NT2/D1 (cell line): ENCODE results near the gene RPL12.

Source experiments
- SUZ12 ChIP-seq: IDR thresholded peaks from 2 replicates; pipeline ENCODE4 v1.6.1; 2011; ENCODE audit not compliant: insufficient read length, insufficient read depth; ENCODE audit errors: extremely low read depth
- YY1 ChIP-seq: IDR thresholded peaks from 2 replicates; pipeline ENCODE4 v1.6.1; 2011; ENCODE audit not compliant: insufficient read length, insufficient read depth
- ZNF274 ChIP-seq: IDR thresholded peaks from 2 replicates; pipeline ENCODE4 v1.6.1; 2011; ENCODE audit warnings: mild to moderate bottlenecking, low read depth, low read length

DNA sequence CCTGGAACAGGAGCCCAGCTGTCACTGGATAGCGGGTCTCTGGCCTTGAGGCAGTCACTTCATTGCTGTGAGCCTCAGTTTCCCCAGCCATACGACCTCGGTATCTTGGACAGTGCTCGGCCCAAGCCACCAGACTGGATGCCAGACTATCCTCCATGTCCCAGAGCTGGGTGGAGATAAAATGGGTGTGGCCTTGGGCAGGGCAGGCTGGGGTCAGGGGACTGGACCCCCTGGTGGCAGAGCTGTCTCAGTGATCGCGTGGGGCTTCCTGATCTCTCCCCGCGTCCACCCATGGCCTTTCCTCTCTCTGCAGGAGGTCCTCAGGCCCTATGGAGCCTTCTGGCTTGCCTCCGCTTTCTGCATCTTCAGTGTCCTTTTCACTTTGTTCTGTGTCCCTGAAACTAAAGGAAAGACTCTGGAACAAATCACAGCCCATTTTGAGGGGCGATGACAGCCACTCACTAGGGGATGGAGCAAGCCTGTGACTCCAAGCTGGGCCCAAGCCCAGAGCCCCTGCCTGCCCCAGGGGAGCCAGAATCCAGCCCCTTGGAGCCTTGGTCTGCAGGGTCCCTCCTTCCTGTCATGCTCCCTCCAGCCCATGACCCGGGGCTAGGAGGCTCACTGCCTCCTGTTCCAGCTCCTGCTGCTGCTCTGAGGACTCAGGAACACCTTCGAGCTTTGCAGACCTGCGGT, 44.3 kb downstream of the RPL12 start:
- TF ChIP-seq ZNF274, result no peak
- TF ChIP-seq YY1, result no peak
- TF ChIP-seq SUZ12, result no peak
